ENCODE data around the gene P2RY11. TPM values are rescaled to one million over a fixed set of nuclear protein-coding genes. Genes with fewer than 3 reads are reported as not detected.

The P2RY11 gene
- total RNA-seq, 2 donors from 2014 or later, result 46.6 to 50.8 TPM

GRCh38 chr19:10142701-10143375 lies 31.3 kb downstream of the P2RY11 start:
- Mint-ChIP-seq H3K4me1 (peaks cover 25% of the 10 kb centered on the region), H3K27me3 (no peaks in the 10 kb centered on the region), H3K36me3 (ENCODE audit: low read depth) (peaks cover 2% of the 10 kb centered on the region), H3K27ac (peak overlapping the region; percentile 92), H3K4me3 (peak overlapping the region; percentile 70)
- DNase-seq, result peak; percentile 31 to 35 (median 34)
- H3K9me3 ChIP-seq (ENCODE audit: control insufficient read depth, low read length, poor library complexity, severe bottlenecking), result no peaks in the 10 kb centered on the region
- peak; percentile 97 for ATAC-seq

GRCh38 chr19:10143681-10144080 lies 32.2 kb downstream of the P2RY11 start:
- H3K36me3 Mint-ChIP-seq (ENCODE audit: low read depth), result peaks cover 4% of the 10 kb centered on the region
- no peak for DNase-seq

GRCh38 chr19:10144361-10144760 lies 32.9 kb downstream of the P2RY11 start:
- ATAC-seq (no peak), DNase-seq (no peak)
- Mint-ChIP-seq H3K27me3 (no peaks in the 10 kb centered on the region), H3K4me3 (peak overlapping the region; percentile 9), H3K4me1 (peaks cover 23% of the 10 kb centered on the region), H3K27ac (peak overlapping the region; percentile 92), H3K36me3 (ENCODE audit: low read depth) (peaks cover 5% of the 10 kb centered on the region)
- H3K9me3 ChIP-seq (ENCODE audit: control insufficient read depth, low read length, poor library complexity, severe bottlenecking), result no peaks in the 10 kb centered on the region

More at GRCh38 chr19:10143681-10144080, 32.2 kb downstream of the P2RY11 start:
- H3K4me1 Mint-ChIP-seq, result peaks cover 25% of the 10 kb centered on the region
- no peaks in the 10 kb centered on the region for H3K27me3 Mint-ChIP-seq
- H3K9me3 ChIP-seq (ENCODE audit: control insufficient read depth, low read length, poor library complexity, severe bottlenecking), result no peaks in the 10 kb centered on the region
- H3K4me3 Mint-ChIP-seq, result peak overlapping the region; percentile 26
- ATAC-seq, result no peak
- H3K27ac Mint-ChIP-seq, result peak overlapping the region; percentile 92

GRCh38 chr19:10145031-10145430 lies 33.5 kb downstream of the P2RY11 start:
- H3K4me3 Mint-ChIP-seq, result no peak overlapping the region
- H3K27ac Mint-ChIP-seq, result peak overlapping the region; percentile 92
- no peaks in the 10 kb centered on the region for H3K9me3 ChIP-seq (ENCODE audit: control insufficient read depth, low read length, poor library complexity, severe bottlenecking)
- ATAC-seq (no peak), DNase-seq (no peak)
- peaks cover 5% of the 10 kb centered on the region for H3K36me3 Mint-ChIP-seq (ENCODE audit: low read depth)
- no peaks in the 10 kb centered on the region for H3K27me3 Mint-ChIP-seq
- peaks cover 21% of the 10 kb centered on the region for H3K4me1 Mint-ChIP-seq

DNA sequence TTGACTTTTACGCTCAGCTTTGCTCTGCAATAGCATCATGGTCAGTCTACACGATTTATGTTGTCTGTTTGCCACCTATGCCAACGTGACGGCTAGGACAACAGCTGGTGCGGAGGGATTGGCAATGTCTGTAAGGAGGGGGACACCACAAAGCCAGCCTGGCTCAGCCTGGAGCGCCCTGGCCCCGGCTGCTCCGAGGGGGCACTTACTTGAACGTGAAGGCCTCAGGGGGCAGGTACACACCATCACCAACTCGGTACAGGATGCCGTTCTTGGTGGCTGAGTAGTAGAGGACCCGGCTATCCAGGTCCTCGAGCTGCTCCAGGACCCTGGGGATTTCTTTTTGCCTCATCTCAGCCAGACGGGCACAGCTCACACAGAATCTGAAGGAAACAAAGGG lies 34.6 kb downstream of the P2RY11 start:
- Mint-ChIP-seq H3K36me3 (ENCODE audit: low read depth) (peaks cover 6% of the 10 kb centered on the region), H3K4me1 (peaks cover 24% of the 10 kb centered on the region), H3K27me3 (no peaks in the 10 kb centered on the region), H3K4me3 (no peak overlapping the region), H3K27ac (peak overlapping the region; percentile 92)
- no peak for DNase-seq
- ATAC-seq, result no peak
- no peaks in the 10 kb centered on the region for H3K9me3 ChIP-seq (ENCODE audit: control insufficient read depth, low read length, poor library complexity, severe bottlenecking)

DNA sequence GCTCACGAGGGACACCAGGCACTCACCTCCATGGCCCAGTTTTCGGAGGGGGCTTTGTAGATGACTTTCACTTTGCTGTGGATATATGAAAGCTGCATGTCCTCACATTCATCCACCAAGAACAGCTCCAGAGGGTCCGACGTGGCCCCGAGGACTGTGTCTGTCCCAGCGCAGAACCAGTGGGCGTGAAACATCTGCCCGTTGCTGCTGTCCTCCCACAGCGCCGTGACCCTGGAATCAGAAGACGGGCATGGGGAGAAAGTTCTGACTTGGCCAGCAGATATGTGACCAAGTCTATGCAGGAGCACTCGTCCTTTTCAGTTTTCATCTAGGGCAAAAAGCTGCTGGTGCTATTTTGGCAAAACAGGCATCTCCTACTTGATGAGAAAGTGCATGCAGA lies 37.9 kb downstream of the P2RY11 start:
- H3K27ac Mint-ChIP-seq, result no peak overlapping the region
- peaks cover 11% of the 10 kb centered on the region for H3K36me3 Mint-ChIP-seq (ENCODE audit: low read depth)
- peaks cover 10% of the 10 kb centered on the region for H3K4me1 Mint-ChIP-seq
- no peak for DNase-seq
- no peaks in the 10 kb centered on the region for H3K9me3 ChIP-seq (ENCODE audit: control insufficient read depth, low read length, poor library complexity, severe bottlenecking)
- no peak for ATAC-seq
- no peak overlapping the region for H3K4me3 Mint-ChIP-seq
- no peaks in the 10 kb centered on the region for H3K27me3 Mint-ChIP-seq

GRCh38 chr19:10151521-10151920 lies 40.0 kb downstream of the P2RY11 start:
- ATAC-seq (no peak), DNase-seq (no peak)
- Mint-ChIP-seq H3K36me3 (ENCODE audit: low read depth) (peaks cover 14% of the 10 kb centered on the region), H3K27ac (no peak overlapping the region), H3K27me3 (no peaks in the 10 kb centered on the region), H3K4me1 (peaks cover 4% of the 10 kb centered on the region), H3K4me3 (no peak overlapping the region)
- H3K9me3 ChIP-seq (ENCODE audit: control insufficient read depth, low read length, poor library complexity, severe bottlenecking), result no peaks in the 10 kb centered on the region

DNA sequence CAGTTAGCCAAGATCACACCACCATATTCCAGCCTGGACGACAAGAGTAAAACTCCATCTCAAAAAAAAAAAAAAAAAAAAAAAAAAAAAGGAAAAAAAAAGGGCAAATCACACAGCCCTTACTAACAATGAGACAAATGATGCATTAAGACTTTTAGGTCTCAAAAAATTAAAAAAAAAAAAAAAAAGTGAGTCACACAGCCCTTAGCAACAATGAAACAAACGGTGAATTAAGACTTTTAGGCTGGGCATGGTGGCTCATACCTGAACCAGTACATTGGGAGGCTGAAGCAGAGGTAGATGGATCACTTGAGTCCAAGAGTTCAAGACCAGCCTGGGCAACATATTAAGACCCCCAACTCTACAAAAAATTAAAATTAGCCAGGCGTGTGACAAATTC lies 40.6 kb downstream of the P2RY11 start:
- ATAC-seq (no peak), DNase-seq (no peak)
- Mint-ChIP-seq H3K36me3 (ENCODE audit: low read depth) (peaks cover 14% of the 10 kb centered on the region), H3K4me1 (peaks cover 3% of the 10 kb centered on the region), H3K27ac (no peak overlapping the region), H3K4me3 (no peak overlapping the region), H3K27me3 (no peaks in the 10 kb centered on the region)
- H3K9me3 ChIP-seq (ENCODE audit: control insufficient read depth, low read length, poor library complexity, severe bottlenecking), result no peaks in the 10 kb centered on the region

- Mint-ChIP-seq H3K27ac (no peak overlapping the region), H3K4me1 (no peaks in the 10 kb centered on the region), H3K4me3 (no peak overlapping the region), H3K36me3 (ENCODE audit: low read depth) (peaks cover 12% of the 10 kb centered on the region), H3K27me3 (no peaks in the 10 kb centered on the region)
- H3K9me3 ChIP-seq (ENCODE audit: control insufficient read depth, low read length, poor library complexity, severe bottlenecking), result no peaks in the 10 kb centered on the region
- DNase-seq (no peak), ATAC-seq (no peak)
These were observed 44.3 kb downstream of the P2RY11 start for GRCh38 chr19:10155839-10156238.

DNA sequence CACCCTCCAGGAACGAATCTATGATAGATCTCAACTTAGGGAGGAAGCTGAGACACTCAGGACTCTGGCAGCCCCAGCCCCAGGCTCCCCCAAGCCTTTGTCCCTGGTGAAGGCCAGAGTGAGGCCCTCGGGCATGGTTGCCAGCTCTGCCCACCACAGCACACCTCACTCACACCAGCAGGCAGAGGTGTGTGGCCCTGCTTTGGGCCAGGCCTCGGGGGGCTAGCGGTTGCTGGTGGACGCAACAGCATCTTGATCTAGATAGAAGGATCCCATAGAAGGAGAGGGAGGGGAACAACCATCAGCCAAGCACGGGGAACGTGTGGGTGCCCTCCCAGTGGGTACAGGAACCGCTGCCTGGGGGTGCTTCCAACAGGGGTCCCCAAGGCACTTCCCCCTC lies 46.6 kb downstream of the P2RY11 start:
- no peak for DNase-seq
- Mint-ChIP-seq H3K36me3 (ENCODE audit: low read depth) (peaks cover 12% of the 10 kb centered on the region), H3K27me3 (no peaks in the 10 kb centered on the region), H3K4me3 (no peak overlapping the region), H3K4me1 (no peaks in the 10 kb centered on the region), H3K27ac (peak overlapping the region; percentile 59)
- no peaks in the 10 kb centered on the region for H3K9me3 ChIP-seq (ENCODE audit: control insufficient read depth, low read length, poor library complexity, severe bottlenecking)
- ATAC-seq, result no peak

GRCh38 chr19:10158485-10158884 lies 47.0 kb downstream of the P2RY11 start:
- H3K9me3 ChIP-seq (ENCODE audit: control insufficient read depth, low read length, poor library complexity, severe bottlenecking), result no peaks in the 10 kb centered on the region
- no peak for DNase-seq
- Mint-ChIP-seq H3K4me1 (no peaks in the 10 kb centered on the region), H3K27me3 (no peaks in the 10 kb centered on the region), H3K27ac (no peak overlapping the region), H3K36me3 (ENCODE audit: low read depth) (peaks cover 12% of the 10 kb centered on the region), H3K4me3 (no peak overlapping the region)
- ATAC-seq, result no peak

GRCh38 chr19:10159610-10160009 lies 48.1 kb downstream of the P2RY11 start:
- no peak for DNase-seq

DNA sequence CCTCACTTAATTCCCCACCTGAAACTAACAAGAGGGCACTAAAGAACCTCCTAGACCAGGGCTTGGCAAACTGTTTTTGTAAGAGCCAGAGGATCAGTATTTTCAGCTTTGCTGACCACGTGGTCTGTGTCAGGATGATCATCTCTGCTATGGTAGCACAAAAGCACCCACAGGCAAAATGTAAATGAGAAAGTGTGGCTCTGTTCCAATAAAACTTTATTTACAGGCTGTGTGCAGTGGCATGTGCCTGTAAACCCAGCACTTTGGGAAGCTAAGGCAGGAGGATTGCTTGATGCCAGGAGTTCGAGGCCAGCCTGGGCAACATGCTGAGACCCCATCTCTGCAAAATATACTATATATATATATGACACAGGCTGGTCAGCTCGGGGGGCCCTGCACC lies 52.0 kb downstream of the P2RY11 start:
- no peak for ATAC-seq
- Mint-ChIP-seq H3K27me3 (no peaks in the 10 kb centered on the region), H3K4me1 (peaks cover 2% of the 10 kb centered on the region), H3K27ac (no peak overlapping the region), H3K36me3 (ENCODE audit: low read depth) (peaks cover 4% of the 10 kb centered on the region), H3K4me3 (no peak overlapping the region)
- DNase-seq, result no peak
- H3K9me3 ChIP-seq (ENCODE audit: control insufficient read depth, low read length, poor library complexity, severe bottlenecking), result no peaks in the 10 kb centered on the region

More at GRCh38 chr19:10159610-10160009, 48.1 kb downstream of the P2RY11 start:
- no peaks in the 10 kb centered on the region for H3K4me1 Mint-ChIP-seq
- ATAC-seq, result no peak
- no peak overlapping the region for H3K27ac Mint-ChIP-seq
- H3K9me3 ChIP-seq (ENCODE audit: control insufficient read depth, low read length, poor library complexity, severe bottlenecking), result no peaks in the 10 kb centered on the region
- no peaks in the 10 kb centered on the region for H3K27me3 Mint-ChIP-seq
- H3K4me3 Mint-ChIP-seq, result no peak overlapping the region
- peaks cover 7% of the 10 kb centered on the region for H3K36me3 Mint-ChIP-seq (ENCODE audit: low read depth)

Data from T-helper 17 cell (primary cell).